Effector CD8-positive, alpha-beta T cell (primary cell): Measurements from ENCODE around the gene CC2D1B.
"Not testable (repeated sequence)": the region's sequence is repeated elsewhere in the genome, so short reads cannot be mapped to it uniquely, and the experiment has no call there.

ENCODE experiments used
- DNase-seq: peaks from one replicate; lab custom pipeline; 2025; lab: John Stamatoyannopoulos, UW
- total RNA-seq, 4 experiments: gene quantifications; one replicate each; lab custom pipeline; 2026; lab: John Stamatoyannopoulos, UW

CC2D1B gene, protein sequence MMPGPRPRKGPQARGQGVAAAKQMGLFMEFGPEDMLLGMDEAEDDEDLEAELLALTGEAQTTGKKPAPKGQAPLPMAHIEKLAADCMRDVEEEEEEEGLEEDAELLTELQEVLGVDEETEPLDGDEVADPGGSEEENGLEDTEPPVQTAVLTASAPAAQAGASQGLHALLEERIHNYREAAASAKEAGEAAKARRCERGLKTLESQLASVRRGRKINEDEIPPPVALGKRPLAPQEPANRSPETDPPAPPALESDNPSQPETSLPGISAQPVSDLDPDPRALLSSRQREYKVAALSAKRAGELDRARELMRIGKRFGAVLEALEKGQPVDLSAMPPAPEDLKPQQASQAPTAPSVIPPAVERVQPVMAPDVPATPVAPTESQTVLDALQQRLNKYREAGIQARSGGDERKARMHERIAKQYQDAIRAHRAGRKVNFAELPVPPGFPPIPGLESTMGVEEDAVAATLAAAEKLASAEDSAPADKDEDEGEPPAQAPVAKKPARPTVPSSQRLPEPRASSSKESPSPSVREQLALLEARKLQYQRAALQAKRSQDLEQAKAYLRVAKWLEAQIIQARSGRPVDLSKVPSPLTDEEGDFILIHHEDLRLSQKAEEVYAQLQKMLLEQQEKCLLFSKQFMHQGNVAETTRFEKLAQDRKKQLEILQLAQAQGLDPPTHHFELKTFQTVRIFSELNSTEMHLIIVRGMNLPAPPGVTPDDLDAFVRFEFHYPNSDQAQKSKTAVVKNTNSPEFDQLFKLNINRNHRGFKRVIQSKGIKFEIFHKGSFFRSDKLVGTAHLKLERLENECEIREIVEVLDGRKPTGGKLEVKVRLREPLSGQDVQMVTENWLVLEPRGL
- total RNA-seq = 135 to 201 (median 171) reads per million in 4 experiments

- peak; percentile 98 for DNase-seq
Observed at GRCh38 chr1:52365746-52366516, at the start of gene CC2D1B. Gene CC2D1B, minus strand, starts transcription at chr1:52366205. Its CDS starts 1,585 bp downstream, at chr1:52364620.

DNA sequence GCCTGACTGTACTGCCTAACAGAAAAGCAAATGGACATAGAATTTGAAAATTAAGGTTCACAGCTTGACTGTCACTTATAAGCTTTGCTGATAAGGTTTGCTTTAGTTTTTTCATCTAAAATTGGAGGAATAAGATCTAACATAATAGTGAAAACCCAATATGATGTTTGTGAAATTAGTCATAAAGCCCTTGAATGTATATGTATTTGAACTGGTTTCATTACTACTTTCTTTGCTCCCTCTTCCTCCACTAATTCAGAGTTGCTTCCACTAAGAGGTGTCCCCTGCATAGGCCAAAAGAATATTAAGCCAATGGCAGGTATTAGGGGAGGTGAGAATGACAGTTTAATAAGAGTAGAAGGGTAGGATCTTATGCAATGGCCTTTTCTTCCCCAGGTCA lies 48.9 kb upstream of the CC2D1B start:
- DNase-seq = no peak

GRCh38 chr1:52413410-52413989 lies 47.5 kb upstream of the CC2D1B start:
- DNase-seq = no peak

GRCh38 chr1:52404975-52405338 lies 39.0 kb upstream of the CC2D1B start:
- no peak for DNase-seq

DNA sequence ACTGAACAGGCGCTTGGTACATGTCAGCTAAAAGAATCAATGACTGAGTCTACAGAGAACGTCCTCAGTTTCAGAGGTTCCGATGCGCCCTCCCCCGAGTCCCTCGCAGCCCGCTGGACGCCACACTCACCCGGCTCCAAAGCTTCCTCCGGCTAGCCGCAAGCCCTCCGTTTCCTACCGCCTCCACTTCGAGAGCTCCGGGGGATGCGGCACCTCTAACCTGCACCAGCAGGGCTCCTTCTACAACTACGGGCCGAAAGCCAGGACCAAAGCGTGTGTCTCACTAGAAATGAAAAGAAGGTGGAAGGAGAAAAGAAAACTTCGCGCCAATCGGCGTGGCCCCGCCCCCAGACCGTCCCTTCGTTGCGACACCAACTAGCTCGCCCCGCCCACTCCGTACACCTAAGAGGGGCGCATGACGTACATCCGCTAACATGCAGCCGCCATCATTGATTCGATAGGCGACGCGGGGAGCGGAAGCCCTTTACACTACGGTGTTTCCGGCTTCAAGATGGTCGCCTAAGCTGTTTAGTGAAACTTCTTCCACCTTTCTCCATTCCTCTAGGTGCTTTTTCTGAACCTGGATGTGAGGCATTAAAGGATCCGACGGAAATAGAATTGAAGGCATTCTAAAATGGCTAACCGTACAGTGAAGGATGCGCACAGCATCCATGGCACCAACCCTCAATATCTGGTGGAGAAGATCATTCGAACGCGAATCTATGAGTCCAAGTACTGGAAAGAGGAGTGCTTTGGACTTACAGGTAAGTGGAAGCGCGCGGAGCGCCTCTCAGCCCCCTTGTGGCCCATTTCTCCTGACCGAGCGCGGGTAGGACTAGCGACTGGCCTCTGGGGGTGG lies 38.3 kb upstream of the CC2D1B start, which contains the start of the genes ORC1 and PRPF38A:
ORC1 (minus strand) TSS at position 308 of the 859 bp plus-strand sequence. CDS start 2,200 bp downstream, outside the sequence.
PRPF38A (plus strand) TSS at position 487 of the 859 bp plus-strand sequence; CDS start at position 635, 148 bp downstream.
- peak; percentile 95 for DNase-seq

DNA sequence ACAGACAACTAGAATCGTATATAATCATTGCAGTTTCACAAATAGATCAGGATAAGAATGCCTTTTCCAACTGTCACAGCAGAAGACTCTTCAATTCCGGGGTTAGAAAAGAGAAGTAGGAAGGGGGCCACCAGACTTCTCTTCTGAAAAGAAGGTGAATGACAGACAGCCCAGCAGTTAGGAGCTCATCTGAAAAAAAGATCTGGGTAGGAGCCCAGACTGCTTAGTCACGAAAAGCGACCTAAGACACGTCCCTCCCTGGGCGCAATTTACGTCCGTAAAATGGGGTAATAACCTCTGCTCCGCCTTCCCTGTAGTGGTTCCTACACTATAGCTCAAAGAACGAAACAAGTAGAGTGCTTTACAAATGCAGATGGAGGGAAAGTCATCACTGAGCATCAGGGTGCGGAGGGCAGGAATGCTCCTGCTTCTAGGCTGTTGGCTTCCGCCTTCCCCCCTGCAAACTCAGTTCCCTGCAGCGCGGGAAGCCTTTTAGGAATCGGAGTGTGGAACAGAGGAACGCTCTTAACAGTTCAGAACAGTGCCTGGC lies 37.6 kb upstream of the CC2D1B start:
- DNase-seq = no peak

- DNase-seq = no peak
Observed at GRCh38 chr1:52402860-52403240, 36.8 kb upstream of the CC2D1B start.

DNA sequence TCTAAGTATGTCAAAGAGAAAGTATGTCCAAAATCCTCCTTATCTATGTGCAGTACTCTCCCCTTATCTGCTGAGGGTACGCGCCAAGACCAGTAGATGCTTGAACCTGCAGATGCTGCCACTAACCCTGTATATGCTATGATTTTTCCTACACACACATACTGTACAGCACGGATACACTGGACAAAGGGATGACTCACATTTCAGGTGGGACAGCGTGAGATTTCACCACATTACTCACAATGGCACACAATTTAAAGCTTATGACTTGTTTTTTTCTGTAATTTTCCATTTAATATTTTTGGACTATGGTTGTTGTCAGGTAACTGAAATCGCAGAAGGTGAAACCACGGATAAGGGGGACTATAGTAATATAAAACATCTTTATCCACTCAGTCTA lies 34.1 kb upstream of the CC2D1B start:
- no peak for DNase-seq

DNA sequence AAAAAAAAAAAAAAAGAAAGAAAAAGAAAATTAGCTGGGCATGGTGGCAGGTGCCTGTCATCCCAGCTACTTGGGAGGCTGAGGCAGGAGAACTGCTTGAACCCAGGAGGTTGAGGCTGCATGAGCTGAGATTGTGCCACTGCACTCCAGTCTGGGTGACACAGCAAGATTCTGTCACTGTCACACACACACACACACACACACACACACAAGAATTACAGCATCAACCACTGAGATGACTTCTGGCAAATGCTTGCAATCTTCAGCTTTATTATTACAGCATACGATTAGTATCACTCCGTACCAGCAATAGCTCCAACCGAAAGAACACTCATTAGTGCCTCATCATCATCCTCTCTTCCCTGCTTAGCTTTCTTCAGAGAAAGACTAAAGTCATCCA lies 33.6 kb upstream of the CC2D1B start:
- DNase-seq = no peak

DNA sequence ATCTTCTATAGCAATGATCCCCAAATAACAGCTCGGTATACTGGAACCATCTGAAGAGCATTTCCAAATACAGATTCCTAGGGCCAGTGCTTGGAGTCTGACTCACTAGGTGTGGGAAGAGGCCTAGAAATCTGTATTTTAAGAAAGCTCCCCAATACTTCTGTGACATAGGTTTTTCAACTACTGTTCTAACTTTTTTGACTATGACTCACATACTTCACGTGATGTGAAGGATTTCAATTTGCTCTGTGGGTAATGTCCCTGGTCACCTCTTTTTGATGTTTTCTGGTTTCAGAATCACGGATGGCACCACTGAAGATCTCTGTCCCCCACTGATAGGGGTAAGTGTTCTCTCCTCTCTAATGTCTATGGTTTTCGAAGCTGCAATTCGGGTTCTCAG lies 27.2 kb upstream of the CC2D1B start:
- DNase-seq = no peak

DNA sequence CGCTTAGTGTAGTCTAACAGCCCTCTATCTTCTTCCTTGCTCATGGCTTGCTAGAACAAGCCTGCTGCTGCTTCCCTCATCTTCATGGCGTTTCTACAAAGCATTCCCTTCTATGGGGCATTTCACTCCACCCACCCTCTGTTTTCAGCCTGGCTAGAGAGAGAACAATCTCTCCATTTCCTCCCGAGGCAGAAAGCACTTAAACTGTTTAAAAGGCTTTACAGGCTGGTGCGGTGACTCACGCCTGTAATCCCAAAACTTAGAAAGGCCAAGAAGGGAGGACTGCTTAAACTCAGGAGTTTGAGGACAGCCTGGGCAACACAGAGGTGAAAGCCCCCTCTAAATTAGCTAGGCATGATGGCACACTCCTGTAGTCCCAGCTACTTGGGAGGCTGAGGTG lies 20.5 kb upstream of the CC2D1B start:
- no peak for DNase-seq

- no peak for DNase-seq
Observed at GRCh38 chr1:52385376-52385775, 19.4 kb upstream of the CC2D1B start.

GRCh38 chr1:52369851-52370250 lies 3.8 kb upstream of the CC2D1B start:
- not testable (repeated sequence) for DNase-seq

- peak; percentile 51 for DNase-seq
Observed at GRCh38 chr1:52368383-52369172, 2.6 kb upstream of the CC2D1B start.

- DNase-seq = no peak
Observed at GRCh38 chr1:52367272-52367671, 1.3 kb upstream of the CC2D1B start.

- no peak for DNase-seq
Observed at GRCh38 chr1:52366517-52366827, 467 bp upstream of the CC2D1B start.

GRCh38 chr1:52365071-52365745 lies 797 bp downstream of the CC2D1B start:
- DNase-seq = no peak

GRCh38 chr1:52364235-52364839 lies 1.7 kb downstream of the CC2D1B start:
- DNase-seq = no peak

- DNase-seq = no peak
Observed at GRCh38 chr1:52360595-52360968, 5.4 kb downstream of the CC2D1B start.
